IMR-90 (cell line): ENCODE measurements around the gene RAET1G. TPM values are rescaled to one million over a fixed set of nuclear protein-coding genes. Genes with fewer than 3 reads are reported as not detected.

Source experiments
- ATAC-seq: fragments of 200-7000 bp; cut with Tn5 transposase; 2 replicates; pipeline ENCODE4 v1.9.1; 2020; ENCODE audit warnings: low read depth, mild to moderate bottlenecking, moderate library complexity
- BruUV-seq: library from RNA; stranded (reverse); fragments of 400-500 nt; replicated peaks from 2 replicates; lab custom pipeline; 2021; lab: Mats Ljungman, UMichigan
- CTCF ChIA-PET: fragments of 300-600 bp; formaldehyde crosslinking; extraction: SDS; loops from one replicate; lab custom pipeline; 2021; ENCODE audit warnings: antibody characterized with exemption; lab: Yijun Ruan, JAX
- POLR2A ChIA-PET: fragments of 300-600 bp; sonication (Branson Sonifier 250); formaldehyde crosslinking; loops from one replicate; lab custom pipeline; 2022; ENCODE audit warnings: antibody characterized with exemption; ENCODE audit not compliant: unreplicated experiment; lab: Charles Lee
- DNase-seq: peaks from one replicate; pipeline ENCODE4 v3.0.0; 2013
- H2AFZ ChIP-seq: replicated peaks from 2 replicates; pipeline ENCODE3; 2013; ENCODE audit warnings: low read length, mild to moderate bottlenecking; ENCODE audit not compliant: poor library complexity
- H2AK5ac ChIP-seq: 2 replicates; pipeline ENCODE4 v1.6.1; 2013; ENCODE audit warnings: low read depth, low read length, inconsistent platforms
- H2AK9ac ChIP-seq: replicated peaks from 2 replicates; pipeline ENCODE3; 2013; ENCODE audit warnings: mild to moderate bottlenecking, low read depth, low read length, moderate library complexity; ENCODE audit not compliant: poor library complexity
- H2BK120ac ChIP-seq: 2 replicates; pipeline ENCODE4 v1.6.1; 2013; ENCODE audit warnings: low read depth, low read length, inconsistent platforms
- H2BK15ac ChIP-seq: 3 replicates; pipeline ENCODE4 v1.6.1; 2013; ENCODE audit warnings: low read depth, low read length, inconsistent platforms
- H2BK20ac ChIP-seq: 2 replicates; pipeline ENCODE4 v1.6.1; 2013; ENCODE audit warnings: low read depth, mild to moderate bottlenecking, inconsistent platforms, low read length, moderate library complexity
- H2BK5ac ChIP-seq: 2 replicates; pipeline ENCODE4 v1.6.1; 2013; ENCODE audit warnings: mild to moderate bottlenecking, low read depth, low read length, inconsistent platforms; ENCODE audit not compliant: poor library complexity, severe bottlenecking
- H3K14ac ChIP-seq: replicated peaks from 2 replicates; pipeline ENCODE4 v1.6.1; 2013; ENCODE audit warnings: low read depth, low read length, inconsistent platforms
- H3K18ac ChIP-seq: 2 replicates; pipeline ENCODE4 v1.6.1; 2013; ENCODE audit warnings: low read depth, low read length, control low read depth
- H3K23ac ChIP-seq: 2 replicates; pipeline ENCODE4 v1.6.1; 2013; ENCODE audit warnings: low read depth, low read length, inconsistent platforms
- H3K27ac ChIP-seq: 2 replicates; pipeline ENCODE4 v1.5.1; 2013; ENCODE audit warnings: mild to moderate bottlenecking, control low read depth, low read length; ENCODE audit not compliant: insufficient read depth
- H3K27me3 ChIP-seq: 2 replicates; pipeline ENCODE4 v1.6.1; 2013; ENCODE audit warnings: low read length; ENCODE audit not compliant: control insufficient read depth, insufficient read depth
- H3K36me3 ChIP-seq: 2 replicates; pipeline ENCODE4 v1.6.1; 2013; ENCODE audit warnings: low read length, mixed read lengths; ENCODE audit not compliant: control insufficient read depth, insufficient read depth
- H3K4ac ChIP-seq: 2 replicates; pipeline ENCODE4 v1.6.1; 2013; ENCODE audit warnings: low read depth, low read length, inconsistent platforms
- H3K4me1 ChIP-seq: 2 replicates; pipeline ENCODE4 v1.6.1; 2013; ENCODE audit warnings: low read length, mixed read lengths; ENCODE audit not compliant: control insufficient read depth, insufficient read depth
- H3K4me2 ChIP-seq: 2 replicates; pipeline ENCODE4 v1.6.1; 2013; ENCODE audit warnings: low read depth, mild to moderate bottlenecking, control low read depth, low read length, moderate library complexity
- H3K4me3 ChIP-seq: 2 replicates; pipeline ENCODE4 v1.5.1; 2013; ENCODE audit warnings: low read depth, mild to moderate bottlenecking, control low read depth, low read length, moderate library complexity; ENCODE audit not compliant: insufficient read depth
- H3K56ac ChIP-seq: 2 replicates; pipeline ENCODE4 v1.6.1; 2013; ENCODE audit warnings: low read length, inconsistent platforms; ENCODE audit not compliant: insufficient read depth; ENCODE audit errors: extremely low read depth
- H3K79me1 ChIP-seq, 2 experiments: 2 replicates each; pipeline ENCODE4 v1.6.1; 2013; ENCODE audit warnings: low read length in 2 of 2, inconsistent platforms in 1 of 2, low read depth in 1 of 2
- H3K9ac ChIP-seq: 2 replicates; pipeline ENCODE4 v1.6.1; 2013; ENCODE audit warnings: low read depth, low read length, control low read depth
- H3K9me1 ChIP-seq: 2 replicates; pipeline ENCODE4 v1.6.1; 2013; ENCODE audit warnings: low read length, inconsistent platforms; ENCODE audit not compliant: insufficient read depth
- H3K9me3 ChIP-seq: 2 replicates; pipeline ENCODE4 v1.6.1; 2013; ENCODE audit warnings: low read length; ENCODE audit not compliant: control insufficient read depth, insufficient read depth
- H4K20me1 ChIP-seq: 2 replicates; pipeline ENCODE4 v1.6.1; 2013; ENCODE audit warnings: low read length, inconsistent platforms; ENCODE audit not compliant: insufficient read depth
- H4K5ac ChIP-seq: 2 replicates; pipeline ENCODE4 v1.6.1; 2013; ENCODE audit warnings: mild to moderate bottlenecking, low read depth, low read length, control low read depth
- H4K8ac ChIP-seq, 2 experiments: 2 replicates each; pipeline ENCODE4 v1.6.1; 2013; ENCODE audit warnings: low read depth in 2 of 2, low read length in 2 of 2, control low read depth in 1 of 2, inconsistent platforms in 1 of 2
- H4K91ac ChIP-seq: 2 replicates; pipeline ENCODE4 v1.6.1; 2013; ENCODE audit warnings: low read depth, low read length, inconsistent platforms; ENCODE audit not compliant: insufficient read depth
- BHLHE40 ChIP-seq: fragments of 150-350 bp; IDR thresholded peaks from 2 replicates; pipeline ENCODE4 v1.6.1; 2016; ENCODE audit warnings: mild to moderate bottlenecking, low read depth, low read length
- CEBPB ChIP-seq: IDR thresholded peaks from 2 replicates; pipeline ENCODE4 v1.6.1; 2012; ENCODE audit warnings: low read depth, low read length, improper control_type of control experiment
- CHD1 ChIP-seq: IDR thresholded peaks from 2 replicates; pipeline ENCODE4 v1.6.1; 2012; ENCODE audit warnings: low read depth, low read length, improper control_type of control experiment
- CTCF ChIP-seq: conservative IDR thresholded peaks from 2 replicates; pipeline ENCODE4 v1.5.1; 2012; ENCODE audit warnings: mild to moderate bottlenecking, low read depth, low read length, improper control_type of control experiment
- ELK1 ChIP-seq: fragments of 150-350 bp; IDR thresholded peaks from 2 replicates; pipeline ENCODE4 v1.6.1; 2016; ENCODE audit warnings: low read depth, mild to moderate bottlenecking, low read length, moderate library complexity, borderline replicate concordance
- FOS ChIP-seq: fragments of 150-350 bp; IDR thresholded peaks from 2 replicates; pipeline ENCODE4 v1.6.1; 2016; ENCODE audit warnings: low read depth, low read length
- MAFK ChIP-seq: IDR thresholded peaks from 2 replicates; pipeline ENCODE4 v1.6.1; 2012; ENCODE audit warnings: low read depth, low read length, improper control_type of control experiment
- MAZ ChIP-seq: IDR thresholded peaks from 2 replicates; pipeline ENCODE4 v1.6.1; 2012; ENCODE audit warnings: low read depth, mild to moderate bottlenecking, low read length, improper control_type of control experiment, moderate library complexity, borderline replicate concordance
- MXI1 ChIP-seq: IDR thresholded peaks from 2 replicates; pipeline ENCODE4 v1.6.1; 2012; ENCODE audit warnings: low read depth, mild to moderate bottlenecking, low read length, moderate library complexity, borderline replicate concordance
- NFE2L2 ChIP-seq: fragments of 150-350 bp; IDR thresholded peaks from 2 replicates; pipeline ENCODE4 v1.6.1; 2016; ENCODE audit warnings: low read depth, mild to moderate bottlenecking, low read length
- POLR2A ChIP-seq: IDR thresholded peaks from 2 replicates; pipeline ENCODE4 v1.6.1; 2012; ENCODE audit warnings: mild to moderate bottlenecking, low read depth, low read length
- RAD21 ChIP-seq: IDR thresholded peaks from 2 replicates; pipeline ENCODE4 v1.6.1; 2012; ENCODE audit warnings: low read length, improper control_type of control experiment
- RCOR1 ChIP-seq: IDR thresholded peaks from 2 replicates; pipeline ENCODE4 v1.6.1; 2012; ENCODE audit warnings: mild to moderate bottlenecking, low read length, improper control_type of control experiment; ENCODE audit not compliant: insufficient replicate concordance
- RFX5 ChIP-seq: IDR thresholded peaks from 2 replicates; pipeline ENCODE4 v1.8.0; 2012; ENCODE audit warnings: low read depth, mild to moderate bottlenecking, low read length, moderate library complexity
- SMC3 ChIP-seq: fragments of 150-350 bp; IDR thresholded peaks from 2 replicates; pipeline ENCODE4 v1.6.1; 2016; ENCODE audit warnings: low read depth, mild to moderate bottlenecking, antibody characterized with exemption, low read length, moderate library complexity
- WGBS, 2 experiments: methylation state at CpG; one replicate each; pipeline versions ENCODE4 v1.1.5 to v1.1.7; 2013; ENCODE audit warnings: missing lambda C conversion rate in 2 of 2; ENCODE audit not compliant: insufficient read length in 1 of 2; ENCODE audit errors: extremely low coverage in 2 of 2; 5-methylcytosine and 5-hydroxymethylcytosine counted together
- dilution Hi-C: fragments of 300-500 bp; cut with HindIII; formaldehyde crosslinking; loops from one replicate; pipeline ENCODE4 v1.14.3; 2018; ENCODE audit warnings: low sequenced_read_pairs; ENCODE audit not compliant: unreplicated experiment
- in situ Hi-C: fragments of 300-500 bp; cut with MboI; formaldehyde crosslinking; loops from 3 replicates; pipeline ENCODE4 v1.14.3; 2019; ENCODE audit warnings: low sequenced_read_pairs, inconsistent platforms, mixed read lengths
- intact Hi-C: fragments of 100-400 bp; cut with micrococcal nuclease; formaldehyde crosslinking; loops from 2 replicates; pipeline ENCODE4 v1.10.0; 2022
- polyA plus RNA-seq, 3 experiments: library from polyadenylated mRNA; depleted of rRNA; stranded (reverse); fragments of >200 nt; gene quantifications; 2 replicates each; pipeline ENCODE4 v1.2.3, GENCODE V29; 2012; ENCODE audit warnings: low replicate concordance in 1 of 3
- total RNA-seq: library from RNA; depleted of rRNA; stranded (reverse); fragments of >200 nt; gene quantifications from 2 replicates; pipeline ENCODE4 v1.2.3, GENCODE V29; 2012

Gene RAET1G
- total and polyA plus RNA-seq, 2 of the 4 experiments (the other 2 are of a cell fraction), result 1.3 to 4.2 TPM

- no peak overlapping the region for H3K14ac ChIP-seq
- H3K4ac ChIP-seq, result no peak overlapping the region
- no peak overlapping the region for H3K23ac ChIP-seq
- H4K20me1 ChIP-seq, result no peaks in the 10 kb centered on the region
- no peak for TF ChIP-seq POLR2A
- TF ChIP-seq CTCF, result no peak
- TF ChIP-seq RAD21, result no peak
- no peak for TF ChIP-seq CHD1
- TF ChIP-seq CEBPB, result no peak
- no peak for TF ChIP-seq RFX5
- TF ChIP-seq MAZ, result no peak
- no peak for TF ChIP-seq FOS
- no peak for TF ChIP-seq ELK1
- no peak for TF ChIP-seq BHLHE40
- TF ChIP-seq NFE2L2, result no peak
- TF ChIP-seq SMC3, result no peak
- TF ChIP-seq RCOR1, result no peak
- no peak for TF ChIP-seq MAFK
- no peak for TF ChIP-seq MXI1
- ChIA-PET CTCF (interaction anchor here (0.7 kb wide), 1 partner anchor 35 kb away, joined by 3 read pairs; the partner anchor contains the start of gene LRP11), POLR2A (no interaction called here)
- no peak for ATAC-seq
- dilution Hi-C loops (no loop called here), in situ Hi-C loops (no loop called here), intact Hi-C loops (no loop called here)
- H4K5ac ChIP-seq, result no peak overlapping the region
- peaks cover 24% of the 10 kb centered on the region for H3K4me1 ChIP-seq
- H3K9me1 ChIP-seq, result peaks cover 20% of the 10 kb centered on the region
- peaks cover under 1% of the 10 kb centered on the region for H3K27me3 ChIP-seq
- H2AFZ ChIP-seq, result no peak overlapping the region
- no peak overlapping the region for H4K8ac ChIP-seq
- no peak overlapping the region for H3K18ac ChIP-seq
- H3K56ac ChIP-seq, result no peak overlapping the region
- WGBS, 2 experiments, result 80% methylated on average over 3 of the region's 9 CpGs; no CpG with 5 or more reads in 1 of the 2 experiments
- H2BK5ac ChIP-seq, result no peak overlapping the region
- no peak overlapping the region for H4K91ac ChIP-seq
- H3K9me3 ChIP-seq, result no peaks in the 10 kb centered on the region
- peaks cover 0 to 11% of the 10 kb centered on the region in 2 experiments; a peak in 1 of 4 replicates for H3K79me1 ChIP-seq
- no TSS peak for BruUV-seq
- H2BK15ac ChIP-seq, result no peak overlapping the region
- H3K4me2 ChIP-seq, result no peak overlapping the region
- no peak overlapping the region for H3K27ac ChIP-seq
- no peaks in the 10 kb centered on the region for H3K36me3 ChIP-seq
- H2AK9ac ChIP-seq, result no peak overlapping the region
- no peak for DNase-seq
- no peak overlapping the region for H3K9ac ChIP-seq
- no peak overlapping the region for H2BK120ac ChIP-seq
- H2AK5ac ChIP-seq, result no peak overlapping the region
- no peak overlapping the region for H2BK20ac ChIP-seq
- no peak overlapping the region for H3K4me3 ChIP-seq
Observed at GRCh38 chr6:149898966-149899365, 24.0 kb downstream of the RAET1G start.
